H1 (cell line): ENCODE data around the gene CPEB1. TPM values are rescaled to one million over a fixed set of nuclear protein-coding genes. Genes with fewer than 3 reads are reported as not detected.

Experiments used
- CTCF ChIA-PET: fragments of 300-600 bp; sonication (Branson Sonifier 250); formaldehyde crosslinking; loops from one replicate; lab custom pipeline; 2021; ENCODE audit not compliant: partially characterized antibody; lab: Charles Lee
- POLR2A ChIA-PET: fragments of 300-600 bp; sonication (Branson Sonifier 250); formaldehyde crosslinking; loops from one replicate; lab custom pipeline; 2021; ENCODE audit warnings: inconsistent platforms; ENCODE audit not compliant: partially characterized antibody; lab: Charles Lee
- DNase-seq, 2 experiments: peaks; one replicate each; pipeline versions ENCODE4 v3.0.0 to v3.0.0-alpha.2; 2010 to 2022; ENCODE audit warnings: low spot score in 2 of 2, low read depth in 1 of 2, mixed read lengths in 1 of 2
- FAIRE-seq: peaks from 2 replicates; lab custom pipeline; 2011; peaks lifted over from hg19 to GRCh38; lab: Jason Lieb, UNC
- H2AFZ ChIP-seq: 2 replicates; pipeline ENCODE4 v1.8.1; 2012; ENCODE audit warnings: low read length, inconsistent platforms
- H2AK5ac ChIP-seq: 2 replicates; pipeline ENCODE4 v1.6.1; 2013; ENCODE audit warnings: low read depth, low read length
- H2BK120ac ChIP-seq: replicated peaks from 2 replicates; pipeline ENCODE3; 2013; ENCODE audit warnings: low read depth, low read length, inconsistent platforms
- H2BK12ac ChIP-seq: 2 replicates; pipeline ENCODE4 v1.6.1; 2013; ENCODE audit warnings: low read depth, low read length
- H2BK15ac ChIP-seq: 2 replicates; pipeline ENCODE4 v1.6.1; 2013; ENCODE audit warnings: low read length
- H2BK20ac ChIP-seq: 2 replicates; pipeline ENCODE4 v1.6.1; 2013; ENCODE audit warnings: low read length
- H2BK5ac ChIP-seq: 2 replicates; pipeline ENCODE4 v1.6.1; 2013; ENCODE audit warnings: low read depth, low read length
- H3K14ac ChIP-seq: 2 replicates; pipeline ENCODE4 v1.6.1; 2013; ENCODE audit warnings: inconsistent platforms; ENCODE audit not compliant: insufficient read length
- H3K18ac ChIP-seq: 2 replicates; pipeline ENCODE4 v1.6.1; 2013; ENCODE audit warnings: low read length; ENCODE audit errors: extremely low read depth
- H3K23ac ChIP-seq: 2 replicates; pipeline ENCODE4 v1.6.1; 2013; ENCODE audit warnings: inconsistent platforms; ENCODE audit not compliant: insufficient read length
- H3K23me2 ChIP-seq: 2 replicates; pipeline ENCODE4 v1.6.1; 2013; ENCODE audit warnings: low read depth, low read length
- H3K27ac ChIP-seq: 2 replicates; pipeline ENCODE4 v1.6.1; 2011; ENCODE audit warnings: low read depth, low read length, inconsistent platforms
- H3K27me3 ChIP-seq, 4 experiments: replicated peaks in 1 of 4; 1 replicate in 1 of 4; 2 replicates in 3 of 4; pipeline versions ENCODE4 v1.6.1 to v1.8.1; 2011 to 2013; ENCODE audit warnings: low read length in 3 of 4, mild to moderate bottlenecking in 3 of 4, inconsistent platforms in 2 of 4, mixed read lengths in 2 of 4, moderate library complexity in 1 of 4; ENCODE audit not compliant: control insufficient read depth in 3 of 4, insufficient read depth in 3 of 4; ENCODE audit errors: extremely low read depth in 1 of 4
- H3K36me3 ChIP-seq, 4 experiments: 2 replicates each; pipeline versions ENCODE4 v1.6.1 to v1.8.1; 2011 to 2013; ENCODE audit warnings: mild to moderate bottlenecking in 4 of 4, low read length in 3 of 4, moderate library complexity in 2 of 4, control low read depth in 1 of 4, inconsistent platforms in 1 of 4; ENCODE audit not compliant: insufficient read depth in 4 of 4, control insufficient read depth in 2 of 4
- H3K4ac ChIP-seq: replicated peaks from 2 replicates; pipeline ENCODE3; 2013; ENCODE audit warnings: low read length, low read depth, mixed read lengths, inconsistent platforms; ENCODE audit not compliant: insufficient read length
- H3K4me1 ChIP-seq, 4 experiments: replicated peaks in 1 of 4; 1 replicate in 1 of 4; 2 replicates in 3 of 4; pipeline versions ENCODE4 v1.6.1 to v1.8.1; 2011 to 2013; ENCODE audit warnings: low read length in 3 of 4, inconsistent platforms in 2 of 4, mixed read lengths in 1 of 4; ENCODE audit not compliant: insufficient read depth in 4 of 4, control insufficient read depth in 3 of 4
- H3K4me2 ChIP-seq, 2 experiments: 2 replicates each; pipeline versions ENCODE4 v1.6.1 to v1.8.1; 2011 to 2013; ENCODE audit warnings: low read depth in 2 of 2, low read length in 2 of 2, control low read depth in 1 of 2, inconsistent platforms in 1 of 2, mild to moderate bottlenecking in 1 of 2; ENCODE audit not compliant: insufficient read depth in 1 of 2
- H3K4me3 ChIP-seq, 4 experiments: fragments of 200-600, 300-600 bp in 1 of 4; sonication (generic), shearing (Covaris generic), sonication (Bioruptor Twin) in 1 of 4; 2 replicates each; pipeline versions ENCODE4 v1.5.1 to v1.8.1; 2011 to 2016; ENCODE audit warnings: low read length in 4 of 4, low read depth in 3 of 4, control low read depth in 2 of 4, inconsistent platforms in 2 of 4, mild to moderate bottlenecking in 2 of 4, mixed read lengths in 1 of 4, moderate library complexity in 1 of 4; ENCODE audit not compliant: insufficient read depth in 2 of 4; ENCODE audit errors: extremely low read depth in 1 of 4
- H3K56ac ChIP-seq: replicated peaks from 2 replicates; pipeline ENCODE3; 2013; ENCODE audit warnings: low read depth, mild to moderate bottlenecking, mixed read lengths, low read length, inconsistent platforms; ENCODE audit not compliant: insufficient read length
- H3K79me1 ChIP-seq: 2 replicates; pipeline ENCODE4 v1.6.1; 2013; ENCODE audit warnings: low read depth, low read length, control low read depth
- H3K79me2 ChIP-seq, 2 experiments: 2 replicates each; pipeline versions ENCODE4 v1.6.1 to v1.8.1; 2012 to 2013; ENCODE audit warnings: low read length in 2 of 2, mild to moderate bottlenecking in 2 of 2, inconsistent platforms in 1 of 2; ENCODE audit not compliant: insufficient read depth in 2 of 2, control insufficient read depth in 1 of 2
- H3K9ac ChIP-seq, 4 experiments: replicated peaks in 1 of 4; 1 replicate in 1 of 4; 2 replicates in 3 of 4; pipeline versions ENCODE4 v1.6.1 to v1.8.1; 2011 to 2013; ENCODE audit warnings: low read depth in 3 of 4, low read length in 3 of 4, control low read depth in 2 of 4, mild to moderate bottlenecking in 2 of 4, moderate library complexity in 2 of 4, inconsistent platforms in 1 of 4; ENCODE audit errors: extremely low read depth in 1 of 4
- H3K9me3 ChIP-seq, 2 experiments: 2 replicates each; pipeline versions ENCODE4 v1.6.1 to v1.8.1; 2012 to 2013; ENCODE audit warnings: mild to moderate bottlenecking in 2 of 2, moderate library complexity in 2 of 2, control low read depth in 1 of 2, inconsistent platforms in 1 of 2, low read depth in 1 of 2, low read length in 1 of 2, mixed read lengths in 1 of 2; ENCODE audit not compliant: insufficient read depth in 2 of 2
- H4K20me1 ChIP-seq, 2 experiments: replicated peaks in 1 of 2; 2 replicates each; pipeline versions ENCODE3 to v1.8.1; 2011 to 2013; ENCODE audit warnings: inconsistent platforms in 2 of 2, low read length in 2 of 2, mild to moderate bottlenecking in 1 of 2; ENCODE audit not compliant: insufficient read depth in 2 of 2, control insufficient read depth in 1 of 2
- H4K5ac ChIP-seq: 2 replicates; pipeline ENCODE4 v1.6.1; 2013; ENCODE audit warnings: low read length, low read depth, mixed read lengths, inconsistent platforms; ENCODE audit not compliant: insufficient read length
- H4K8ac ChIP-seq: 2 replicates; pipeline ENCODE4 v1.8.0; 2013; ENCODE audit warnings: mild to moderate bottlenecking, moderate library complexity, low read length, inconsistent platforms; ENCODE audit not compliant: insufficient read depth; ENCODE audit errors: extremely low read depth
- H4K91ac ChIP-seq: replicated peaks from 2 replicates; pipeline ENCODE3; 2013; ENCODE audit warnings: low read length, mixed read lengths, inconsistent platforms; ENCODE audit not compliant: insufficient read length
- ASH2L ChIP-seq: fragments of 200-600, 300-600 bp; sonication (generic); IDR thresholded peaks from one replicate; pipeline ENCODE4 v1.7.1; 2017; ENCODE audit warnings: low read length
- BRCA1 ChIP-seq: IDR thresholded peaks from 2 replicates; pipeline ENCODE4 v1.6.1; 2012; ENCODE audit warnings: low read depth, low read length, improper control_type of control experiment
- CBX8 ChIP-seq: fragments of 300-800, 300-1000 bp; sonication (generic); IDR thresholded peaks from 2 replicates; pipeline ENCODE4 v1.7.1; 2016; ENCODE audit warnings: low read depth, low read length, borderline replicate concordance
- EGR1 ChIP-seq: IDR thresholded peaks from 2 replicates; pipeline ENCODE4 v1.6.1; 2011; ENCODE audit warnings: low read depth, low read length, borderline replicate concordance
- FOSL1 ChIP-seq: IDR thresholded peaks from 2 replicates; pipeline ENCODE4 v1.6.1; 2011; ENCODE audit warnings: mild to moderate bottlenecking, low read depth, low read length, moderate library complexity; ENCODE audit not compliant: insufficient read depth
- HDAC2 ChIP-seq, 2 experiments: fragments of 300-600 bp in 1 of 2; sonication (generic) in 1 of 2; IDR thresholded peaks; 2 replicates each; pipeline ENCODE4 v1.6.1; 2011 to 2012; ENCODE audit warnings: low read depth in 2 of 2, low read length in 2 of 2, mild to moderate bottlenecking in 2 of 2, moderate library complexity in 2 of 2, borderline replicate concordance in 1 of 2, inconsistent platforms in 1 of 2
- JUND ChIP-seq: IDR thresholded peaks from 2 replicates; pipeline ENCODE4 v1.6.1; 2011; ENCODE audit warnings: mild to moderate bottlenecking, improper control_type of control experiment, low read length
- KDM4A ChIP-seq: IDR thresholded peaks from one replicate; pipeline ENCODE4 v1.7.1; 2012; ENCODE audit warnings: low read depth, mild to moderate bottlenecking, moderate library complexity, low read length, inconsistent platforms; ENCODE audit not compliant: severe bottlenecking
- POLR2A ChIP-seq, 2 experiments: IDR thresholded peaks; 1 replicate in 1 of 2; 2 replicates in 1 of 2; pipeline ENCODE4 v1.6.1; 2011; ENCODE audit warnings: low read depth in 2 of 2, low read length in 2 of 2, mild to moderate bottlenecking in 2 of 2; ENCODE audit errors: control extremely low read depth in 1 of 2
- SAP30 ChIP-seq: fragments of 300-600 bp; sonication (generic); IDR thresholded peaks from 2 replicates; pipeline ENCODE4 v1.7.1; 2012; ENCODE audit warnings: low read length, moderate library complexity, mild to moderate bottlenecking, inconsistent platforms; ENCODE audit not compliant: insufficient read depth, insufficient replicate concordance
- YY1 ChIP-seq: IDR thresholded peaks from 2 replicates; pipeline ENCODE4 v1.6.1; 2011; ENCODE audit warnings: low read depth, mild to moderate bottlenecking, low read length
- WGBS, 2 experiments: shearing (Covaris generic) in 1 of 2; methylation state at CpG; one replicate each; pipeline versions ENCODE4 v1.1.6 to v1.1.7; 2013 to 2015; ENCODE audit warnings: low lambda C conversion rate in 2 of 2, mixed read lengths in 2 of 2, inconsistent platforms in 1 of 2, low coverage in 1 of 2, missing lambda C conversion rate in 1 of 2; ENCODE audit not compliant: insufficient replicate concordance in 2 of 2, insufficient coverage in 1 of 2, insufficient read length in 1 of 2; ENCODE audit errors: extremely low coverage in 1 of 2, missing lambda C conversion rate in 1 of 2; 5-methylcytosine and 5-hydroxymethylcytosine counted together
- polyA plus RNA-seq, 7 experiments: library from polyadenylated mRNA; depleted of rRNA in 3 of 7; stranded (reverse) in 5 of 7; unstranded in 2 of 7; fragments of >200 nt in 5 of 7; fragments of 200-250 nt in 2 of 7; gene quantifications; 1 replicate in 5 of 7; 2 replicates in 1 of 7; 4 replicates in 1 of 7; pipeline versions ENCODE4 v1.2.1 to v1.2.3, GENCODE V29; 2011 to 2013; ENCODE audit warnings: missing spikeins in 2 of 7, mixed read lengths in 2 of 7
- total RNA-seq: library from RNA; stranded (reverse); fragmentation: NEBNext Ultra II Directional; extraction: Animal tissue kit (Norgen Biotek cat#: 25700); gene quantifications from 2 replicates; pipeline ENCODE4 v1.2.1, GENCODE V29; 2021
- TF ChIP-seq, protein P1 (sequence below): IDR thresholded peaks from 2 replicates; pipeline ENCODE4 v1.6.1; 2011; ENCODE audit warnings: low read length, improper control_type of control experiment

CPEB1 gene
- total and polyA plus RNA-seq, 2 of the 8 experiments (the other 6 are each of a cell fraction or from before 2014, with no cell fraction given), result 4.4 to 4.5 TPM

DNA sequence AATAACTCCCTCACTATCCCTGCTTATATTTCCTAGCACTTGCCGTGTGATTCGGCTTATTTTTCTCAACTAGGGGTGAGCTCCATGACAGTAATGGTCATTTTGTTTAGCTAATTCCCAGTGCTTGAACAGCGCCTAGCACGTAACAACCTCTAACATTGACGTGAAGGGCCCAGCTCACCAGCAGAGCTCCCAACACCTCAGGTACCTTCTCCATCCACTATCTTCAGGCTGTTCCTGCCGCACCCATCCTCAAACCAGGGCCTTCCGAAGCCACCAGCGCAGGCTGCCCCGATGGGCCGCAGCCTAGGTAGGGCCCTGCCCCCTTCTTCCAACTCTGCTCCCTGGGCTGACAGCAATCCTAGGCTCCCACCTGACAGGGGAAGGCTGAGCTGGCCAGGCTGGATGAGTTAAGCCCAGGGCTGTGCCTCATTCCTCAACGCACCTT is 106.2 kb downstream of the CPEB1 start:
- Histone ChIP-seq H3K9me3 (no peaks in the 10 kb centered on the region), H2BK12ac (peak overlapping the region; percentile 1; the same call in 1 of the 2 replicates), H2BK15ac (no peak overlapping the region), H4K91ac (no peak overlapping the region), H2AFZ (peak overlapping the region; percentile 90), H2BK20ac (no peak overlapping the region), H2BK120ac (no peak overlapping the region), H3K4ac (no peak overlapping the region), H3K4me2 (peak overlapping the region; percentile 93 to 95), H3K27ac (no peak overlapping the region; the same call in 1 of the 2 replicates), H3K56ac (no peak overlapping the region), H3K9ac (peak overlapping the region in 3 of 4 experiments; percentile 56 to 78 (median 66); a peak in 6 of 7 replicates), H3K27me3 (no peaks in the 10 kb centered on the region), H3K23ac (no peak overlapping the region), H2AK5ac (no peak overlapping the region), H4K5ac (no peak overlapping the region), H3K14ac (no peak overlapping the region), H3K23me2 (peaks cover 14% of the 10 kb centered on the region), H4K8ac (no peak overlapping the region), H3K79me1 (0 out of 2 replicates have a peak, but pooled peaks cover 5% of the 10 kb centered on the region), H3K18ac (no peak overlapping the region), H3K79me2 (peaks cover 10 to 35% of the 10 kb centered on the region in 2 experiments), H2BK5ac (peak overlapping the region; percentile 74), H3K36me3 (peaks cover 25 to 37% (median 30%) of the 10 kb centered on the region in 4 experiments), H4K20me1 (peaks cover 16 to 23% of the 10 kb centered on the region in 2 experiments), H3K4me3 (peak overlapping the region; percentile 96 to 100 (median 98)), H3K4me1 (peaks cover 5 to 24% (median 13%) of the 10 kb centered on the region in 4 experiments; a peak in 6 of 7 replicates)
- ChIA-PET CTCF (interaction anchor here (0.7 to 6.7 kb wide), 6 partner anchors 10 to 445 kb away, joined by 3 to 54 read pairs (median 3); partner anchors contain the start of genes CPEB1 and RAMAC), POLR2A (interaction anchor here (0.6 to 8.4 kb wide), 30 partner anchors 8 to 667 kb away, joined by 3 to 125 read pairs (median 6); partner anchors contain the start of genes CPEB1 and WHAMM)
- peak in 1 of 2 experiments; percentile 63 for DNase-seq
- no peak for FAIRE-seq
- WGBS, 2 experiments, result 51% methylated on average over 11 of the region's 11 CpGs; no CpG with 5 or more reads in 1 of the 2 experiments
- TF ChIP-seq YY1 (no peak), KDM4A (no peak), SAP30 (peak; percentile 60), CBX8 (no peak), FOSL1 (no peak), EGR1 (no peak), POLR2A (IDR thresholded peaks at IDR 0.05; ENCODE audit: control extremely low read depth in 1 of 2, low read depth in 2 of 2, low read length in 2 of 2) (no peak), BRCA1 (no peak), JUND (no peak), HDAC2 (IDR thresholded peaks at IDR 0.05; ENCODE audit: borderline replicate concordance in 1 of 2, low read depth in 2 of 2, low read length in 2 of 2) (no peak), ASH2L (no peak)
- TF ChIP-seq, protein P1, sequence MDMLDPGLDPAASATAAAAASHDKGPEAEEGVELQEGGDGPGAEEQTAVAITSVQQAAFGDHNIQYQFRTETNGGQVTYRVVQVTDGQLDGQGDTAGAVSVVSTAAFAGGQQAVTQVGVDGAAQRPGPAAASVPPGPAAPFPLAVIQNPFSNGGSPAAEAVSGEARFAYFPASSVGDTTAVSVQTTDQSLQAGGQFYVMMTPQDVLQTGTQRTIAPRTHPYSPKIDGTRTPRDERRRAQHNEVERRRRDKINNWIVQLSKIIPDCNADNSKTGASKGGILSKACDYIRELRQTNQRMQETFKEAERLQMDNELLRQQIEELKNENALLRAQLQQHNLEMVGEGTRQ, result no peak
